IMR-90 (cell line): ENCODE measurements around the gene SOX5. TPM values are rescaled to one million over a fixed set of nuclear protein-coding genes. Genes with fewer than 3 reads are reported as not detected.

Source experiments
- ATAC-seq: fragments of 200-7000 bp; cut with Tn5 transposase; 2 replicates; pipeline ENCODE4 v1.9.1; 2020; ENCODE audit warnings: low read depth, mild to moderate bottlenecking, moderate library complexity
- BruUV-seq: library from RNA; stranded (reverse); fragments of 400-500 nt; replicated peaks from 2 replicates; lab custom pipeline; 2021; lab: Mats Ljungman, UMichigan
- CTCF ChIA-PET: fragments of 300-600 bp; formaldehyde crosslinking; extraction: SDS; loops from one replicate; lab custom pipeline; 2021; ENCODE audit warnings: antibody characterized with exemption; lab: Yijun Ruan, JAX
- POLR2A ChIA-PET: fragments of 300-600 bp; sonication (Branson Sonifier 250); formaldehyde crosslinking; loops from one replicate; lab custom pipeline; 2022; ENCODE audit warnings: antibody characterized with exemption; ENCODE audit not compliant: unreplicated experiment; lab: Charles Lee
- DNase-seq: peaks from one replicate; pipeline ENCODE4 v3.0.0; 2013
- H2AFZ ChIP-seq: replicated peaks from 2 replicates; pipeline ENCODE3; 2013; ENCODE audit warnings: low read length, mild to moderate bottlenecking; ENCODE audit not compliant: poor library complexity
- H2AK5ac ChIP-seq: 2 replicates; pipeline ENCODE4 v1.6.1; 2013; ENCODE audit warnings: low read depth, low read length, inconsistent platforms
- H2AK9ac ChIP-seq: replicated peaks from 2 replicates; pipeline ENCODE3; 2013; ENCODE audit warnings: mild to moderate bottlenecking, low read depth, low read length, moderate library complexity; ENCODE audit not compliant: poor library complexity
- H2BK120ac ChIP-seq: 2 replicates; pipeline ENCODE4 v1.6.1; 2013; ENCODE audit warnings: low read depth, low read length, inconsistent platforms
- H2BK15ac ChIP-seq: 3 replicates; pipeline ENCODE4 v1.6.1; 2013; ENCODE audit warnings: low read depth, low read length, inconsistent platforms
- H2BK20ac ChIP-seq: 2 replicates; pipeline ENCODE4 v1.6.1; 2013; ENCODE audit warnings: low read depth, mild to moderate bottlenecking, inconsistent platforms, low read length, moderate library complexity
- H2BK5ac ChIP-seq: 2 replicates; pipeline ENCODE4 v1.6.1; 2013; ENCODE audit warnings: mild to moderate bottlenecking, low read depth, low read length, inconsistent platforms; ENCODE audit not compliant: poor library complexity, severe bottlenecking
- H3K14ac ChIP-seq: replicated peaks from 2 replicates; pipeline ENCODE4 v1.6.1; 2013; ENCODE audit warnings: low read depth, low read length, inconsistent platforms
- H3K18ac ChIP-seq: 2 replicates; pipeline ENCODE4 v1.6.1; 2013; ENCODE audit warnings: low read depth, low read length, control low read depth
- H3K23ac ChIP-seq: 2 replicates; pipeline ENCODE4 v1.6.1; 2013; ENCODE audit warnings: low read depth, low read length, inconsistent platforms
- H3K27ac ChIP-seq: 2 replicates; pipeline ENCODE4 v1.5.1; 2013; ENCODE audit warnings: mild to moderate bottlenecking, control low read depth, low read length; ENCODE audit not compliant: insufficient read depth
- H3K27me3 ChIP-seq: 2 replicates; pipeline ENCODE4 v1.6.1; 2013; ENCODE audit warnings: low read length; ENCODE audit not compliant: control insufficient read depth, insufficient read depth
- H3K36me3 ChIP-seq: 2 replicates; pipeline ENCODE4 v1.6.1; 2013; ENCODE audit warnings: low read length, mixed read lengths; ENCODE audit not compliant: control insufficient read depth, insufficient read depth
- H3K4ac ChIP-seq: 2 replicates; pipeline ENCODE4 v1.6.1; 2013; ENCODE audit warnings: low read depth, low read length, inconsistent platforms
- H3K4me1 ChIP-seq: 2 replicates; pipeline ENCODE4 v1.6.1; 2013; ENCODE audit warnings: low read length, mixed read lengths; ENCODE audit not compliant: control insufficient read depth, insufficient read depth
- H3K4me2 ChIP-seq: 2 replicates; pipeline ENCODE4 v1.6.1; 2013; ENCODE audit warnings: low read depth, mild to moderate bottlenecking, control low read depth, low read length, moderate library complexity
- H3K4me3 ChIP-seq: 2 replicates; pipeline ENCODE4 v1.5.1; 2013; ENCODE audit warnings: low read depth, mild to moderate bottlenecking, control low read depth, low read length, moderate library complexity; ENCODE audit not compliant: insufficient read depth
- H3K56ac ChIP-seq: 2 replicates; pipeline ENCODE4 v1.6.1; 2013; ENCODE audit warnings: low read length, inconsistent platforms; ENCODE audit not compliant: insufficient read depth; ENCODE audit errors: extremely low read depth
- H3K79me1 ChIP-seq, 2 experiments: 2 replicates each; pipeline ENCODE4 v1.6.1; 2013; ENCODE audit warnings: low read length in 2 of 2, inconsistent platforms in 1 of 2, low read depth in 1 of 2
- H3K9ac ChIP-seq: 2 replicates; pipeline ENCODE4 v1.6.1; 2013; ENCODE audit warnings: low read depth, low read length, control low read depth
- H3K9me1 ChIP-seq: 2 replicates; pipeline ENCODE4 v1.6.1; 2013; ENCODE audit warnings: low read length, inconsistent platforms; ENCODE audit not compliant: insufficient read depth
- H3K9me3 ChIP-seq: 2 replicates; pipeline ENCODE4 v1.6.1; 2013; ENCODE audit warnings: low read length; ENCODE audit not compliant: control insufficient read depth, insufficient read depth
- H4K20me1 ChIP-seq: 2 replicates; pipeline ENCODE4 v1.6.1; 2013; ENCODE audit warnings: low read length, inconsistent platforms; ENCODE audit not compliant: insufficient read depth
- H4K5ac ChIP-seq: 2 replicates; pipeline ENCODE4 v1.6.1; 2013; ENCODE audit warnings: mild to moderate bottlenecking, low read depth, low read length, control low read depth
- H4K8ac ChIP-seq, 2 experiments: 2 replicates each; pipeline ENCODE4 v1.6.1; 2013; ENCODE audit warnings: low read depth in 2 of 2, low read length in 2 of 2, control low read depth in 1 of 2, inconsistent platforms in 1 of 2
- H4K91ac ChIP-seq: 2 replicates; pipeline ENCODE4 v1.6.1; 2013; ENCODE audit warnings: low read depth, low read length, inconsistent platforms; ENCODE audit not compliant: insufficient read depth
- CEBPB ChIP-seq: IDR thresholded peaks from 2 replicates; pipeline ENCODE4 v1.6.1; 2012; ENCODE audit warnings: low read depth, low read length, improper control_type of control experiment
- CHD1 ChIP-seq: IDR thresholded peaks from 2 replicates; pipeline ENCODE4 v1.6.1; 2012; ENCODE audit warnings: low read depth, low read length, improper control_type of control experiment
- FOS ChIP-seq: fragments of 150-350 bp; IDR thresholded peaks from 2 replicates; pipeline ENCODE4 v1.6.1; 2016; ENCODE audit warnings: low read depth, low read length
- MAFK ChIP-seq: IDR thresholded peaks from 2 replicates; pipeline ENCODE4 v1.6.1; 2012; ENCODE audit warnings: low read depth, low read length, improper control_type of control experiment
- MAZ ChIP-seq: IDR thresholded peaks from 2 replicates; pipeline ENCODE4 v1.6.1; 2012; ENCODE audit warnings: low read depth, mild to moderate bottlenecking, low read length, improper control_type of control experiment, moderate library complexity, borderline replicate concordance
- MXI1 ChIP-seq: IDR thresholded peaks from 2 replicates; pipeline ENCODE4 v1.6.1; 2012; ENCODE audit warnings: low read depth, mild to moderate bottlenecking, low read length, moderate library complexity, borderline replicate concordance
- NFE2L2 ChIP-seq: fragments of 150-350 bp; IDR thresholded peaks from 2 replicates; pipeline ENCODE4 v1.6.1; 2016; ENCODE audit warnings: low read depth, mild to moderate bottlenecking, low read length
- POLR2A ChIP-seq: IDR thresholded peaks from 2 replicates; pipeline ENCODE4 v1.6.1; 2012; ENCODE audit warnings: mild to moderate bottlenecking, low read depth, low read length
- RAD21 ChIP-seq: IDR thresholded peaks from 2 replicates; pipeline ENCODE4 v1.6.1; 2012; ENCODE audit warnings: low read length, improper control_type of control experiment
- SMC3 ChIP-seq: fragments of 150-350 bp; IDR thresholded peaks from 2 replicates; pipeline ENCODE4 v1.6.1; 2016; ENCODE audit warnings: low read depth, mild to moderate bottlenecking, antibody characterized with exemption, low read length, moderate library complexity
- WGBS, 2 experiments: methylation state at CpG; one replicate each; pipeline versions ENCODE4 v1.1.5 to v1.1.7; 2013; ENCODE audit warnings: missing lambda C conversion rate in 2 of 2; ENCODE audit not compliant: insufficient read length in 1 of 2; ENCODE audit errors: extremely low coverage in 2 of 2; 5-methylcytosine and 5-hydroxymethylcytosine counted together
- dilution Hi-C: fragments of 300-500 bp; cut with HindIII; formaldehyde crosslinking; loops from one replicate; pipeline ENCODE4 v1.14.3; 2018; ENCODE audit warnings: low sequenced_read_pairs; ENCODE audit not compliant: unreplicated experiment
- in situ Hi-C: fragments of 300-500 bp; cut with MboI; formaldehyde crosslinking; loops from 3 replicates; pipeline ENCODE4 v1.14.3; 2019; ENCODE audit warnings: low sequenced_read_pairs, inconsistent platforms, mixed read lengths
- intact Hi-C: fragments of 100-400 bp; cut with micrococcal nuclease; formaldehyde crosslinking; loops from 2 replicates; pipeline ENCODE4 v1.10.0; 2022
- polyA plus RNA-seq, 3 experiments: library from polyadenylated mRNA; depleted of rRNA; stranded (reverse); fragments of >200 nt; gene quantifications; 2 replicates each; pipeline ENCODE4 v1.2.3, GENCODE V29; 2012; ENCODE audit warnings: low replicate concordance in 1 of 3
- total RNA-seq: library from RNA; depleted of rRNA; stranded (reverse); fragments of >200 nt; gene quantifications from 2 replicates; pipeline ENCODE4 v1.2.3, GENCODE V29; 2012
- TF ChIP-seq, protein P1 (sequence below): fragments of 150-350 bp; IDR thresholded peaks from 2 replicates; pipeline ENCODE4 v1.6.1; 2016; ENCODE audit warnings: low read depth, mild to moderate bottlenecking, low read length, moderate library complexity, borderline replicate concordance
- TF ChIP-seq, protein P2 (sequence below): fragments of 150-350 bp; IDR thresholded peaks from 2 replicates; pipeline ENCODE4 v1.6.1; 2017; ENCODE audit warnings: mild to moderate bottlenecking, antibody characterized with exemption, low read length, low read depth
- TF ChIP-seq, protein P3 (sequence below): conservative IDR thresholded peaks from 2 replicates; pipeline ENCODE4 v1.5.1; 2012; ENCODE audit warnings: mild to moderate bottlenecking, low read depth, low read length, improper control_type of control experiment

The SOX5 gene
- total and polyA plus RNA-seq, 2 of the 4 experiments (the other 2 are of a cell fraction) = 1.1 to 13.1 TPM

DNA sequence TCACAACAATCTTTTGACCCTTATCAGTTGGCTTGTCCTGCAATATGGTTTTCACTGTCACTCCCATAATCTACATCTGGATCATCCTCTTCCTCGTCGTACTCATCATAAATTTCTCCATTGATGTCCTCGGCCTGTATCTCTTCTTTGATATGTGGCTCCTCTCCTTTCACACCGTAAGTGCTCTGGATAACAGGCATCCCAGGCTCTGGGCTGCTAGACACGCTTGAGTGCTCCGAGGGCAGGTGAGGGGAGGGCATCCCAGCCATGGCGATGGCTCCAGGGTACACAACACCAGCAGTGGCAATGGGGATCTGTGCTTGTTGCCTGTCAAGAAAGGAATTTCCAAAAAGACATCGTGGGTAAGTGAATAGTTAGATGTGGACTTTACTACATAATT lies 415.3 kb downstream of the SOX5 start:
- DNase-seq = no peak
- Histone ChIP-seq H4K5ac (no peak overlapping the region), H4K8ac (no peak overlapping the region), H3K9me1 (no peaks in the 10 kb centered on the region), H3K9ac (no peak overlapping the region), H3K27me3 (no peaks in the 10 kb centered on the region), H2BK15ac (no peak overlapping the region), H2BK5ac (no peak overlapping the region), H2AK9ac (no peak overlapping the region), H3K18ac (no peak overlapping the region), H3K4ac (no peak overlapping the region), H2AFZ (no peak overlapping the region), H2BK120ac (no peak overlapping the region), H3K23ac (no peak overlapping the region), H3K79me1 (no peaks in the 10 kb centered on the region), H4K20me1 (no peaks in the 10 kb centered on the region), H2AK5ac (no peak overlapping the region), H3K27ac (no peak overlapping the region), H3K36me3 (peaks cover 4% of the 10 kb centered on the region; the same call in 1 of the 2 replicates), H4K91ac (no peak overlapping the region), H3K4me3 (no peak overlapping the region), H3K9me3 (no peaks in the 10 kb centered on the region), H2BK20ac (no peak overlapping the region), H3K4me2 (no peak overlapping the region), H3K14ac (no peak overlapping the region), H3K56ac (no peak overlapping the region), H3K4me1 (no peaks in the 10 kb centered on the region)
- CTCF ChIA-PET = no interaction called here
- TF ChIP-seq, protein P1, sequence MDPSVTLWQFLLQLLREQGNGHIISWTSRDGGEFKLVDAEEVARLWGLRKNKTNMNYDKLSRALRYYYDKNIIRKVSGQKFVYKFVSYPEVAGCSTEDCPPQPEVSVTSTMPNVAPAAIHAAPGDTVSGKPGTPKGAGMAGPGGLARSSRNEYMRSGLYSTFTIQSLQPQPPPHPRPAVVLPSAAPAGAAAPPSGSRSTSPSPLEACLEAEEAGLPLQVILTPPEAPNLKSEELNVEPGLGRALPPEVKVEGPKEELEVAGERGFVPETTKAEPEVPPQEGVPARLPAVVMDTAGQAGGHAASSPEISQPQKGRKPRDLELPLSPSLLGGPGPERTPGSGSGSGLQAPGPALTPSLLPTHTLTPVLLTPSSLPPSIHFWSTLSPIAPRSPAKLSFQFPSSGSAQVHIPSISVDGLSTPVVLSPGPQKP = no peak
- TF ChIP-seq MAZ (no peak), POLR2A (no peak), CEBPB (no peak), RAD21 (no peak), MXI1 (no peak), SMC3 (no peak), MAFK (no peak), CHD1 (no peak), FOS (no peak), NFE2L2 (no peak)
- TF ChIP-seq, protein P2, sequence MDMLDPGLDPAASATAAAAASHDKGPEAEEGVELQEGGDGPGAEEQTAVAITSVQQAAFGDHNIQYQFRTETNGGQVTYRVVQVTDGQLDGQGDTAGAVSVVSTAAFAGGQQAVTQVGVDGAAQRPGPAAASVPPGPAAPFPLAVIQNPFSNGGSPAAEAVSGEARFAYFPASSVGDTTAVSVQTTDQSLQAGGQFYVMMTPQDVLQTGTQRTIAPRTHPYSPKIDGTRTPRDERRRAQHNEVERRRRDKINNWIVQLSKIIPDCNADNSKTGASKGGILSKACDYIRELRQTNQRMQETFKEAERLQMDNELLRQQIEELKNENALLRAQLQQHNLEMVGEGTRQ = no peak
- TF ChIP-seq, protein P3, sequence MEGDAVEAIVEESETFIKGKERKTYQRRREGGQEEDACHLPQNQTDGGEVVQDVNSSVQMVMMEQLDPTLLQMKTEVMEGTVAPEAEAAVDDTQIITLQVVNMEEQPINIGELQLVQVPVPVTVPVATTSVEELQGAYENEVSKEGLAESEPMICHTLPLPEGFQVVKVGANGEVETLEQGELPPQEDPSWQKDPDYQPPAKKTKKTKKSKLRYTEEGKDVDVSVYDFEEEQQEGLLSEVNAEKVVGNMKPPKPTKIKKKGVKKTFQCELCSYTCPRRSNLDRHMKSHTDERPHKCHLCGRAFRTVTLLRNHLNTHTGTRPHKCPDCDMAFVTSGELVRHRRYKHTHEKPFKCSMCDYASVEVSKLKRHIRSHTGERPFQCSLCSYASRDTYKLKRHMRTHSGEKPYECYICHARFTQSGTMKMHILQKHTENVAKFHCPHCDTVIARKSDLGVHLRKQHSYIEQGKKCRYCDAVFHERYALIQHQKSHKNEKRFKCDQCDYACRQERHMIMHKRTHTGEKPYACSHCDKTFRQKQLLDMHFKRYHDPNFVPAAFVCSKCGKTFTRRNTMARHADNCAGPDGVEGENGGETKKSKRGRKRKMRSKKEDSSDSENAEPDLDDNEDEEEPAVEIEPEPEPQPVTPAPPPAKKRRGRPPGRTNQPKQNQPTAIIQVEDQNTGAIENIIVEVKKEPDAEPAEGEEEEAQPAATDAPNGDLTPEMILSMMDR = no peak
- no CpG with 5 or more reads among the region's 8 CpGs for WGBS, 2 experiments
- dilution Hi-C loops = no loop called here
- BruUV-seq = no TSS peak
- intact Hi-C loops = no loop called here
- in situ Hi-C loops = no loop called here
- ATAC-seq = no peak
- POLR2A ChIA-PET = no interaction called here
